ENCODE results near the gene SLC16A10.

- TF ChIP-seq POLR2A (IDR thresholded peaks at IDR 0.05), result no peak
- no peak for TF ChIP-seq CTCF (IDR thresholded peaks at IDR 0.05)
These were observed 19.0 kb upstream of the SLC16A10 start for GRCh38 chr6:111068109-111068865.

Measured in Peyer's patch (tissue), 4 donors.